Calu3 (cell line): Measurements from ENCODE around the gene DNAI2. TPM values are rescaled to one million over a fixed set of nuclear protein-coding genes. Genes with fewer than 3 reads are reported as not detected.

Source experiments
- BruUV-seq: library from RNA; stranded (reverse); fragments of 400-500 nt; replicated peaks from 2 replicates; lab custom pipeline; 2021; lab: Mats Ljungman, UMichigan
- CTCF ChIA-PET: fragments of 300-600 bp; sonication (Branson Sonifier 250); formaldehyde crosslinking; loops from one replicate; lab custom pipeline; 2022; ENCODE audit warnings: antibody characterized with exemption; lab: Charles Lee
- DNase-seq: peaks from one replicate; pipeline ENCODE4 v3.0.0; 2022
- H3K27ac Mint-ChIP-seq: one replicate; pipeline ENCODE4 v1.8.0; 2022; ENCODE audit warnings: mixed read lengths; ENCODE audit not compliant: unreplicated experiment
- H3K27me3 Mint-ChIP-seq: one replicate; pipeline ENCODE4 v1.8.0; 2022; ENCODE audit warnings: mixed read lengths; ENCODE audit not compliant: unreplicated experiment
- H3K36me3 Mint-ChIP-seq: one replicate; pipeline ENCODE4 v1.8.0; 2022; ENCODE audit warnings: mild to moderate bottlenecking, moderate library complexity, mixed read lengths; ENCODE audit not compliant: insufficient read depth, unreplicated experiment
- H3K4me1 Mint-ChIP-seq: one replicate; pipeline ENCODE4 v1.8.0; 2022; ENCODE audit warnings: mild to moderate bottlenecking, low read depth, mixed read lengths; ENCODE audit not compliant: unreplicated experiment
- H3K4me3 Mint-ChIP-seq: one replicate; pipeline ENCODE4 v1.8.0; 2022; ENCODE audit warnings: mild to moderate bottlenecking, low read depth, moderate library complexity, mixed read lengths; ENCODE audit not compliant: unreplicated experiment
- H3K9me3 Mint-ChIP-seq: one replicate; pipeline ENCODE4 v1.8.0; 2022; ENCODE audit warnings: low read depth, mixed read lengths; ENCODE audit not compliant: unreplicated experiment
- CTCF ChIP-seq: fragments of 200-600 bp; IDR thresholded peaks from one replicate; pipeline ENCODE4 v1.8.0; 2022; ENCODE audit warnings: antibody characterized with exemption; ENCODE audit not compliant: unreplicated experiment
- intact Hi-C: fragments of 100-400 bp; cut with micrococcal nuclease; formaldehyde crosslinking; loops from one replicate; pipeline ENCODE4 v1.10.0; 2022; ENCODE audit not compliant: unreplicated experiment
- total RNA-seq: library from RNA; stranded (reverse); gene quantifications from 2 replicates; pipeline ENCODE4 v1.2.3, GENCODE V29; 2022

The DNAI2 gene
- total RNA-seq, 1 experiment from 2014 or later: not detected

GRCh38 chr17:74332017-74332650 lies 58.1 kb downstream of the DNAI2 start:
- CTCF ChIA-PET: interaction anchor here (0.7 kb wide), 1 partner anchor 621 kb away, joined by 3 read pairs; no protein-coding TSS in a partner anchor
- H3K27me3 Mint-ChIP-seq: peaks cover 91% of the 10 kb centered on the region
- no peak for DNase-seq
- no peaks in the 10 kb centered on the region for H3K9me3 Mint-ChIP-seq
- intact Hi-C loops: no loop called here
- no peak overlapping the region for H3K4me3 Mint-ChIP-seq
- no peak overlapping the region for H3K27ac Mint-ChIP-seq
- no peaks in the 10 kb centered on the region for H3K36me3 Mint-ChIP-seq
- H3K4me1 Mint-ChIP-seq: no peaks in the 10 kb centered on the region
- no TSS peak for BruUV-seq
- TF ChIP-seq CTCF: no peak

- H3K4me1 Mint-ChIP-seq: no peaks in the 10 kb centered on the region
- no peak for DNase-seq
- H3K9me3 Mint-ChIP-seq: no peaks in the 10 kb centered on the region
- H3K36me3 Mint-ChIP-seq: no peaks in the 10 kb centered on the region
- intact Hi-C loops: no loop called here
- H3K27ac Mint-ChIP-seq: no peak overlapping the region
- CTCF ChIA-PET: interaction anchor here (0.7 to 1.5 kb wide), 2 partner anchors 9 to 1192 kb away, joined by 5 to 8 read pairs; no protein-coding TSS in a partner anchor
- TF ChIP-seq CTCF: no peak
- peaks cover 95% of the 10 kb centered on the region for H3K27me3 Mint-ChIP-seq
- no TSS peak for BruUV-seq
- H3K4me3 Mint-ChIP-seq: no peak overlapping the region
Observed at GRCh38 chr17:74332763-74333283, 58.8 kb downstream of the DNAI2 start.

- no peak for DNase-seq
- H3K4me1 Mint-ChIP-seq: no peaks in the 10 kb centered on the region
- no peak for TF ChIP-seq CTCF
- no peak overlapping the region for H3K4me3 Mint-ChIP-seq
- H3K36me3 Mint-ChIP-seq: no peaks in the 10 kb centered on the region
- intact Hi-C loops: no loop called here
- H3K9me3 Mint-ChIP-seq: no peaks in the 10 kb centered on the region
- BruUV-seq: no TSS peak
- H3K27me3 Mint-ChIP-seq: peaks cover 97% of the 10 kb centered on the region
- H3K27ac Mint-ChIP-seq: no peak overlapping the region
- CTCF ChIA-PET: interaction anchor here (0.5 to 1.5 kb wide), 3 partner anchors 11 to 34 kb away, joined by 4 to 8 read pairs (median 4); no protein-coding TSS in a partner anchor
Observed at GRCh38 chr17:74334393-74335039, 60.5 kb downstream of the DNAI2 start.

- DNase-seq: no peak
- Mint-ChIP-seq H3K36me3 (no peaks in the 10 kb centered on the region), H3K4me3 (no peak overlapping the region), H3K9me3 (no peaks in the 10 kb centered on the region), H3K27ac (no peak overlapping the region), H3K4me1 (no peaks in the 10 kb centered on the region), H3K27me3 (peaks cover 97% of the 10 kb centered on the region)
- intact Hi-C loops: no loop called here
- BruUV-seq: no TSS peak
- CTCF ChIA-PET: interaction anchor here (0.6 to 1.1 kb wide), 2 partner anchors 27 to 948 kb away, joined by 3 to 4 read pairs; no protein-coding TSS in a partner anchor
- no peak for TF ChIP-seq CTCF
Observed at GRCh38 chr17:74335529-74336062, 61.6 kb downstream of the DNAI2 start.
